Left lung (tissue), 10 donors: ENCODE data around the gene RRP36. TPM values are rescaled to one million over a fixed set of nuclear protein-coding genes. Genes with fewer than 3 reads are reported as not detected.

Experiments
- ATAC-seq: fragments of 200-7000 bp; cut with Tn5 transposase; one replicate; pipeline ENCODE4 v1.9.1; 2020; ENCODE audit warnings: moderate library complexity
- DNase-seq, 4 donors: peaks; one replicate each; pipeline ENCODE4 v3.0.0-alpha.2; 2013 to 2020
- H3K27ac ChIP-seq, 2 donors: fragments of 200-600 bp; sonication (generic) in 1 of 2; one replicate each; pipeline versions ENCODE4 v1.5.0 to v1.8.0; 2020 to 2021
- H3K27me3 ChIP-seq, 2 donors: fragments of 200-600 bp; sonication (generic) in 1 of 2; one replicate each; pipeline versions ENCODE4 v1.5.0 to v1.8.0; 2020 to 2021
- H3K36me3 ChIP-seq, 2 donors: fragments of 200-600 bp; sonication (generic) in 1 of 2; one replicate each; pipeline versions ENCODE4 v1.5.0 to v1.8.0; 2020 to 2021
- H3K4me1 ChIP-seq, 2 donors: fragments of 200-600 bp; one replicate each; pipeline ENCODE4 v1.8.0; 2021
- H3K4me3 ChIP-seq, 2 donors: fragments of 200-600 bp; sonication (generic) in 1 of 2; one replicate each; pipeline versions ENCODE4 v1.5.0 to v1.8.0; 2020 to 2021; ENCODE audit warnings: mild to moderate bottlenecking in 1 of 2
- H3K9me3 ChIP-seq, 2 donors: fragments of 200-600 bp; sonication (generic) in 1 of 2; one replicate each; pipeline versions ENCODE4 v1.5.0 to v1.8.0; 2020 to 2021
- CTCF ChIP-seq, 2 donors: fragments of 200-600 bp; sonication (generic) in 1 of 2; IDR thresholded peaks; one replicate each; pipeline versions ENCODE4 v1.5.0 to v1.8.0; 2021; ENCODE audit warnings: antibody characterized with exemption in 2 of 2
- intact Hi-C, 2 donors: fragments of 100-400 bp; cut with DNase I; formaldehyde crosslinking; loops; one replicate each; pipeline versions ENCODE4 v1.11.2 to v1.14.2; 2022
- polyA plus RNA-seq, 6 donors: library from polyadenylated mRNA; unstranded; fragments of 120-200 nt; gene quantifications; one replicate each; pipeline ENCODE4 v1.2.1, GENCODE V29; 2013; ENCODE audit not compliant: insufficient read length in 6 of 6
- total RNA-seq, 2 donors: library from RNA; stranded (reverse); fragmentation: NEBNext Ultra II Directional; extraction: Animal tissue kit (Norgen Biotek cat#: 25700); gene quantifications; one replicate each; pipeline ENCODE4 v1.2.1, GENCODE V29; 2021
- donor health status: DM: no; HTN: yes; CAD: no.
- donor health status: DM: no; HTN: no; CAD: no.

RRP36 gene
- total and polyA plus RNA-seq, 8 donors: 43.3 to 55.2 (median 50.2) TPM

GRCh38 chr6:43060034-43060754 lies 38.8 kb downstream of the RRP36 start:
- intact Hi-C loops: no loop called here
- ATAC-seq: peak; percentile 68
- H3K36me3 ChIP-seq: peaks cover 0 to 38% of the 10 kb centered on the region in 2 donors
- no peak for TF ChIP-seq CTCF (IDR thresholded peaks at IDR 0.05)
- DNase-seq: peak in 2 of 4 donors; percentile 17 to 62
- peak overlapping the region; percentile 86 to 90 for H3K27ac ChIP-seq
- H3K4me1 ChIP-seq: peaks cover 15 to 29% of the 10 kb centered on the region in 2 donors
- no peaks in the 10 kb centered on the region for H3K9me3 ChIP-seq
- H3K4me3 ChIP-seq: peak overlapping the region; percentile 78 to 83
- no peaks in the 10 kb centered on the region for H3K27me3 ChIP-seq

GRCh38 chr6:43060755-43061633 lies 39.6 kb downstream of the RRP36 start:
- intact Hi-C loops: no loop called here

DNA sequence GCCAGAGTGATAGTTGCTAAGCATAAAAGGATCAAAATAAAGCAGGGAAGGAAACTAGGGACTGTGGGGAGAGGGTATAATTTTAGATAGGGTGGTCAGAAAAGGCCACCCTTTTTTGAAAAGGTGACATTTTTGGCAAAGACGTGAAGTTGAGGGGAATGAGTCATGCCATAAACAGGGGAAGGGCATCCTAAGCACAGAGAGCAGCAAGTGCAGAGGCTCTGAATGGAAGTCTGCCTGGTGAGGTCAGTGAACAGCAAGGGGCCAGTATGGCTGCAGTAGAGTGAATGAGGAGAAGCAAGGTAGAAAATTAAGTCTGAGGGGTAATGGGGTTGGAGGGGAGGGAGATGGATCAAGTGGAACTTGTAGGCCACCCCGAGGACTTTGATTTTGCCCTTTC lies 40.4 kb downstream of the RRP36 start:
- no peaks in the 10 kb centered on the region for H3K9me3 ChIP-seq
- H3K4me1 ChIP-seq: peaks cover 15 to 29% of the 10 kb centered on the region in 2 donors
- DNase-seq: no peak
- peaks cover 0 to 38% of the 10 kb centered on the region in 2 donors for H3K36me3 ChIP-seq
- H3K27me3 ChIP-seq: no peaks in the 10 kb centered on the region
- no peak overlapping the region for H3K27ac ChIP-seq
- intact Hi-C loops: no loop called here
- no peak overlapping the region for H3K4me3 ChIP-seq
- no peak for TF ChIP-seq CTCF (IDR thresholded peaks at IDR 0.05)
- no peak for ATAC-seq

More at GRCh38 chr6:43060755-43061633, 39.6 kb downstream of the RRP36 start:
- no peaks in the 10 kb centered on the region for H3K27me3 ChIP-seq
- H3K9me3 ChIP-seq: no peaks in the 10 kb centered on the region
- ATAC-seq: no peak
- peak overlapping the region in 1 of 2 donors; percentile 86 for H3K27ac ChIP-seq
- H3K36me3 ChIP-seq: peaks cover 0 to 38% of the 10 kb centered on the region in 2 donors
- no peak for DNase-seq
- peak overlapping the region; percentile 78 to 83 for H3K4me3 ChIP-seq
- peaks cover 15 to 29% of the 10 kb centered on the region in 2 donors for H3K4me1 ChIP-seq
- no peak for TF ChIP-seq CTCF (IDR thresholded peaks at IDR 0.05)

DNA sequence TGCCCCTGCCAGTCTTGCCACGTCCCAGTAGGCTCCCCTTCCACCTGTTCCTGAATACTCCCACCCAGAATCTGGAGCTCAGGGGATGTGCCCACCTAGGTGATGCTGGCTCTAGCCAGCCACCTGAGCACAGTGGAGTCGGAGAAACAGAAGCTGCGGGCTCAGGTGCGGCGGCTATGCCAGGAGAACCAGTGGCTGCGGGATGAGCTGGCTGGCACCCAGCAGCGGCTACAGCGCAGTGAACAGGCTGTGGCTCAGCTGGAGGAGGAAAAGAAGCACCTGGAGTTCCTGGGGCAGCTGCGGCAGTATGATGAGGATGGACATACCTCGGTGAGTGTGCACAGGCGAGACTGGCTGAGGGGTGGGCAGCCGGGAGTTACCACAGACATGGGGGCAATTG lies 41.4 kb downstream of the RRP36 start:
- peaks cover 0 to 28% of the 10 kb centered on the region in 2 donors for H3K36me3 ChIP-seq
- ATAC-seq (no peak), DNase-seq (no peak)
- H3K4me3 ChIP-seq: no peak overlapping the region
- H3K27me3 ChIP-seq: no peaks in the 10 kb centered on the region
- no peak for TF ChIP-seq CTCF (IDR thresholded peaks at IDR 0.05)
- H3K27ac ChIP-seq: no peak overlapping the region
- no peaks in the 10 kb centered on the region for H3K9me3 ChIP-seq
- intact Hi-C loops: no loop called here
- H3K4me1 ChIP-seq: peaks cover 15 to 26% of the 10 kb centered on the region in 2 donors
